ENCODE results near the gene MAP3K5. TPM values are rescaled to one million over a fixed set of nuclear protein-coding genes. Genes with fewer than 3 reads are reported as not detected.

Gene MAP3K5
- total and polyA plus RNA-seq, 9 of the 15 experiments (the other 6 are each of a cell fraction or from before 2014, with no cell fraction given): 2.2 to 13.0 (median 9.9) TPM

GRCh38 chr6:136591617-136592016 is 200.7 kb downstream of the MAP3K5 start:
- H3K9ac ChIP-seq (ENCODE audit: insufficient read depth in 1 of 2, low read depth in 2 of 2, low read length in 2 of 2): no peak overlapping the region
- H3K36me3 ChIP-seq (ENCODE audit: control insufficient read depth, insufficient read depth, low read length): peaks cover 40% of the 10 kb centered on the region; the same call in 2 of the 3 replicates
- FAIRE-seq: no peak
- no peaks in the 10 kb centered on the region for H3K9me1 ChIP-seq (ENCODE audit: control insufficient read depth, insufficient read depth, low read length)
- H4K20me1 ChIP-seq (replicated peaks; ENCODE audit: control insufficient read depth, insufficient read depth, low read length): no peaks in the 10 kb centered on the region
- H3K79me2 ChIP-seq (ENCODE audit: control insufficient read depth, insufficient read depth, low read length): no peaks in the 10 kb centered on the region
- 58% methylated on average over 1 of the region's 1 CpG for WGBS (ENCODE audit: insufficient coverage, low coverage, missing lambda C conversion rate)
- POLR2A ChIA-PET: no interaction called here
- no TSS peak for BruUV-seq (replicated peaks)
- ATAC-seq: no peak
- CTCF ChIA-PET (ENCODE audit: low intra/inter-chr PET ratio): no interaction called here
- H3K4me3 ChIP-seq: no peak overlapping the region
- in situ Hi-C loops (cut with MboI): no loop called here
- no peak overlapping the region for H2AFZ ChIP-seq (ENCODE audit: low read depth, low read length)
- intact Hi-C loops (cut with micrococcal nuclease): no loop called here
- DNase-seq (ENCODE audit: extremely low read depth in 1 of 4, low spot score in 3 of 4): no peak
- no peaks in the 10 kb centered on the region; a peak in 1 of 5 replicates for H3K4me1 ChIP-seq (replicated peaks in 1 of 2; ENCODE audit: control insufficient read depth in 2 of 2, insufficient read depth in 2 of 2, low read length in 2 of 2)
- H3K9me3 ChIP-seq (replicated peaks; ENCODE audit: control insufficient read depth, insufficient read depth, low read depth, low read length): no peaks in the 10 kb centered on the region
- H3K4me2 ChIP-seq (ENCODE audit: insufficient read depth, low read length): no peak overlapping the region
- H3K27me3 ChIP-seq (ENCODE audit: control insufficient read depth in 2 of 2, insufficient read depth in 2 of 2, low read length in 2 of 2): no peaks in the 10 kb centered on the region
- H3K27ac ChIP-seq (ENCODE audit: extremely low read depth, low read depth, low read length): no peak overlapping the region
- TF ChIP-seq AFF4 (CRISPR knock-in tag; IDR thresholded peaks at IDR 0.05) (no peak), SRSF3 (IDR thresholded peaks at IDR 0.05; ENCODE audit: insufficient read depth, low read length) (no peak), ZNF609 (CRISPR knock-in tag; IDR thresholded peaks at IDR 0.05; ENCODE audit: borderline replicate concordance) (no peak), HNRNPL (IDR thresholded peaks at IDR 0.05; ENCODE audit: low read depth, low read length) (no peak), KHSRP (IDR thresholded peaks at IDR 0.05) (no peak), ZNF408 (CRISPR knock-in tag; IDR thresholded peaks at IDR 0.05; ENCODE audit: low read depth) (no peak), ZNF551 (CRISPR knock-in tag; IDR thresholded peaks at IDR 0.05) (no peak), XRCC3 (IDR thresholded peaks at IDR 0.05) (no peak), NFIC (IDR thresholded peaks at IDR 0.05) (no peak), ZNF511 (CRISPR knock-in tag; IDR thresholded peaks at IDR 0.05) (no peak), TOE1 (IDR thresholded peaks at IDR 0.05; ENCODE audit: borderline replicate concordance) (no peak), TOE1 (CRISPR knock-in tag; IDR thresholded peaks at IDR 0.05; ENCODE audit: borderline replicate concordance, low read depth) (no peak), ZFP1 (CRISPR knock-in tag; IDR thresholded peaks at IDR 0.05) (no peak)
